IPS-20b (cell line): ENCODE results near the gene SLC38A5.
"Not testable (repeated sequence)": the region's sequence is repeated elsewhere in the genome, so short reads cannot be mapped to it uniquely, and the experiment has no call there.

Source experiments
- H3K27ac ChIP-seq: one replicate; pipeline ENCODE4 v1.5.1; 2013; ENCODE audit warnings: low read length
- H3K27me3 ChIP-seq: 2 replicates; pipeline ENCODE4 v1.6.1; 2013; ENCODE audit warnings: mild to moderate bottlenecking, low read length, inconsistent platforms; ENCODE audit not compliant: insufficient read depth
- H3K36me3 ChIP-seq: 2 replicates; pipeline ENCODE4 v1.6.1; 2013; ENCODE audit warnings: low read depth, mild to moderate bottlenecking, inconsistent platforms, low read length, moderate library complexity; ENCODE audit not compliant: insufficient read depth
- H3K4me1 ChIP-seq: 2 replicates; pipeline ENCODE4 v1.6.1; 2013; ENCODE audit warnings: mild to moderate bottlenecking, control low read depth, inconsistent platforms, low read length, moderate library complexity; ENCODE audit not compliant: insufficient read depth
- H3K4me3 ChIP-seq: 2 replicates; pipeline ENCODE4 v1.5.1; 2013; ENCODE audit warnings: mild to moderate bottlenecking, low read length, inconsistent platforms
- H3K9ac ChIP-seq: 2 replicates; pipeline ENCODE4 v1.6.1; 2013; ENCODE audit warnings: low read depth, mild to moderate bottlenecking, inconsistent platforms, low read length, moderate library complexity
- H3K9me3 ChIP-seq: 2 replicates; pipeline ENCODE4 v1.6.1; 2013; ENCODE audit warnings: mild to moderate bottlenecking, low read depth, low read length, inconsistent platforms; ENCODE audit not compliant: insufficient read depth

SLC38A5 gene

GRCh38 chrX:48470110-48470832 is at the start of gene SLC38A5:
TSS of gene SLC38A5 (minus strand) at chrX:48470260. CDS start at chrX:48467924, 2,336 bp downstream.
- H3K9ac ChIP-seq: peak within 1 kb of the TSS; percentile 85; the same call in 1 of the 2 replicates
- H3K4me3 ChIP-seq: peak within 1 kb of the TSS; percentile 77
- H3K36me3 ChIP-seq: peaks cover 7% of the 10 kb centered on the region; the same call in 1 of the 2 replicates
- H3K27ac ChIP-seq: no peak within 1 kb of the TSS
- no peaks in the 10 kb centered on the region for H3K27me3 ChIP-seq
- H3K9me3 ChIP-seq: no peaks in the 10 kb centered on the region
- H3K4me1 ChIP-seq: peaks cover 11% of the 10 kb centered on the region

DNA sequence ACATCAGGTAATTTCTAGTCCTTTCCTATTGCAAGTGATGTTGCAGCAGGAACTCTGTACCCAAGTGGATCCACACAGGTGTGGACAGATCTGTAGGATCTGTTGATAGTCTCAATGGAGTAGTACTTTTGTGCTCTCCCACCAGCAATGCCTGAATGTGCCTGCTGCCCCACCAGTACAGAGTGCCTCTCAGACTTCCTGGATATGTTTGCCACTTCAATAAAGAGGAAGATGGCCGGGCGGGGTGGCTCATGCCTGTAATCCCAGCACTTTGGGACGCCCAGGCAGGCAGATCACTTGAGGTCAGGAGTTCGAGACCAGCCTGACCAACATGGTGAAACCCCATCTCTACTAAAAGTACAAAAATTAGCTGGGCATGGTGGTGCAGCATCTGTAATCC is 49.4 kb upstream of the SLC38A5 start:
- not testable (repeated sequence) for H3K4me3 ChIP-seq, H3K4me1 ChIP-seq, H3K9ac ChIP-seq, H3K9me3 ChIP-seq, H3K27ac ChIP-seq, H3K27me3 ChIP-seq, H3K36me3 ChIP-seq

GRCh38 chrX:48516987-48517386 is 46.9 kb upstream of the SLC38A5 start:
- no peak overlapping the region for H3K4me3 ChIP-seq
- H3K27ac ChIP-seq: no peak overlapping the region
- H3K27me3 ChIP-seq: no peaks in the 10 kb centered on the region
- no peaks in the 10 kb centered on the region for H3K9me3 ChIP-seq
- H3K36me3 ChIP-seq: no peaks in the 10 kb centered on the region
- no peaks in the 10 kb centered on the region for H3K4me1 ChIP-seq
- H3K9ac ChIP-seq: no peak overlapping the region

DNA sequence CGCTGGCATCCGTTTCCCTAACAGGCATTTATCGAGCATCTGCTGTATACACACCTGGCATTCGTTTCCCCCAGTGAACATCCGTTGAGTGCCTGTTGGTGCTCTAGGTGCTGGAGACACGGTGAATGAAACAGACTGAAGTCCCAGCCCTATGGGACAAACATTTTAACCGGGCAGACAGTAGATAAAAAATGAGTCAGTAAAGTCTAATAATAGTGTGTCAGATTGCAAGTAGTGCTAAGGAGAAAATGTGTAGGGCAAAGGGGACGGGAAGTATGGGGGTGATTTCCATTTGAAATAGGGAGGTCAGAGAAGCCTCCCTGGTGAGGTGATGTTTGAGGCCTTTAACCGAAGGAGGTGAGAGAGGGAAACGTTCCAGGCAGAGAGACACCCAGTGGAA is 46.2 kb upstream of the SLC38A5 start:
- no peaks in the 10 kb centered on the region for H3K4me1 ChIP-seq
- no peaks in the 10 kb centered on the region for H3K36me3 ChIP-seq
- no peak overlapping the region for H3K9ac ChIP-seq
- H3K9me3 ChIP-seq: no peaks in the 10 kb centered on the region
- no peaks in the 10 kb centered on the region for H3K27me3 ChIP-seq
- no peak overlapping the region for H3K4me3 ChIP-seq
- H3K27ac ChIP-seq: no peak overlapping the region

DNA sequence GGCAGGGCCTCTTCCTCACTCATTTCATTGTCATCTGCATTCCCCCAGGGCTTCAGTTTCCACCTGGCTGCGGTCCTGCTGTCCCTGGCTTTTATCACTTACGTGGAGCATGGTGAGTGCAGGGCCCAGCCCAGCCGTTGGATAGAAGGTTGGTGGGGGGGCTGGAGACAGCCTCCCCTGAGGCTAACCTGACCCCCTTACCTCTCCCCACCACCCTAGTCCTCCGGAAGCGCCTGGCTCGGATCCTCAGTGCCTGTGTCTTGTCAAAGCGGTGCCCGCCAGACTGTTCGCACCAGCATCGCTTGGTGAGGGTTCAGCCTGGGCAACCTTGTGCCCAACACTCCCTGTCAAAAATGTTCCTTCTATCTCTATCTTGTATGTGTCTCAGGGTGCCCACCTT is 45.8 kb upstream of the SLC38A5 start:
- H3K27me3 ChIP-seq: no peaks in the 10 kb centered on the region
- no peak overlapping the region for H3K4me3 ChIP-seq
- H3K4me1 ChIP-seq: no peaks in the 10 kb centered on the region
- no peaks in the 10 kb centered on the region for H3K9me3 ChIP-seq
- no peaks in the 10 kb centered on the region for H3K36me3 ChIP-seq
- no peak overlapping the region for H3K9ac ChIP-seq
- H3K27ac ChIP-seq: no peak overlapping the region

GRCh38 chrX:48514868-48515460 is 44.9 kb upstream of the SLC38A5 start:
- Histone ChIP-seq H3K4me1 (no peaks in the 10 kb centered on the region), H3K36me3 (no peaks in the 10 kb centered on the region), H3K9ac (no peak overlapping the region), H3K4me3 (no peak overlapping the region), H3K9me3 (no peaks in the 10 kb centered on the region), H3K27ac (no peak overlapping the region), H3K27me3 (no peaks in the 10 kb centered on the region)

DNA sequence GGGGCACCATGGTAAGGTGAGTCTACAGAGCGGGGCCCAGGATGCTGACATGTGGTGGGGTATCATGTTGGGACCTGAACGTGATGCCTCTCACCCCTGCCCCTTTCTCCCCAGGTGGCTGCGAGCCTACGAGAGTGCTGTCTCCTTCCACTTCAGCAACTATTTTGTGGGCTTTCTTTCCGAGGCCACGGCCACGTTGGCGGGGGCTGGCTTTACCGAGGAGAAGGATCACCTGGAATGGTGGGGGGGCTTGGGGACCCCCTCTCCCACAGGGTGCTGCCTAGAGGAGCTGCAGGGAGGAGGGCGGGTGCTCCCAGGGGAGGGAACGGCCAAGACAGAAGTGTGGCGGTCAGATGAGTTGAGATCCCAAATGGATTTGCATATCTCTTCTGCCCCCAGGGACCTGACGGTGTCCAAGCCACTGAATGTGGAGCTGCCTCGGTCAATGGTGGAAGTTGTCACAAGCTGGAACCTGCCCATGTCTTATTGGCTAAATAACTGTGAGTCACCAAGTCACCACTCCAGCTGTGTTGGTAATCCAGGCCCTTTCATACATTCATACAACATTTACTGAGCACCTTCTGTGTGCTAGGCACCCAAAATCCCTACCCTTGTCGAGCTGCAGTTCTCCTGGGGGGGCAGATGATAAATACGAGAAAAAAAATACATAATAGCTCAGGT is 44.2 kb upstream of the SLC38A5 start:
- Histone ChIP-seq H3K4me3 (no peak overlapping the region), H3K9ac (no peak overlapping the region), H3K27me3 (no peaks in the 10 kb centered on the region), H3K36me3 (no peaks in the 10 kb centered on the region), H3K4me1 (no peaks in the 10 kb centered on the region), H3K9me3 (no peaks in the 10 kb centered on the region), H3K27ac (no peak overlapping the region)

- Histone ChIP-seq H3K27ac (no peak overlapping the region), H3K27me3 (no peaks in the 10 kb centered on the region), H3K4me1 (no peaks in the 10 kb centered on the region), H3K9ac (no peak overlapping the region), H3K36me3 (no peaks in the 10 kb centered on the region), H3K9me3 (no peaks in the 10 kb centered on the region), H3K4me3 (no peak overlapping the region)
Measured at GRCh38 chrX:48513670-48514069, 43.6 kb upstream of the SLC38A5 start.

- Histone ChIP-seq H3K4me1 (no peaks in the 10 kb centered on the region), H3K9ac (no peak overlapping the region), H3K27me3 (no peaks in the 10 kb centered on the region), H3K4me3 (no peak overlapping the region), H3K27ac (no peak overlapping the region), H3K36me3 (no peaks in the 10 kb centered on the region), H3K9me3 (no peaks in the 10 kb centered on the region)
Measured at GRCh38 chrX:48512371-48512935, 42.4 kb upstream of the SLC38A5 start.

DNA sequence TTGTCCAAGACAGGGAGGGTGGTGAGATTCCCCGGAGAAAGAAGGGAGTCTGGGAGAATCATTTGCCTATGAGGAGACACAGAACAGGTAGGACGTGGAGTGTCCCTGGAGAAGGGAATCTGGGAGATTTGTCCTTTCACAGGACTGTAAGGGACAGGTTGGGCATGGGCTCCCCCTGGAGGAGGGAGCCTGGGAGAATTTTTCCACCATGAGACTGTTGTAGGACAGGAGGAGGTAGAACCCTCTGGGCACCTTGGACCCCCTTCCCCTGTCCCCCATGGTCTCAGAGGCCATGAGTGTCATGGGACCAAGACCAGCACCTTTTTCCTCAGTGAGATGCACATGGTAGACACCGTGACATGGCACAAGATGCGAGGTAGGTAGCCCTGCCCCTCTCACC is 41.5 kb upstream of the SLC38A5 start:
- Histone ChIP-seq H3K4me3 (no peak overlapping the region), H3K9me3 (no peaks in the 10 kb centered on the region), H3K9ac (no peak overlapping the region), H3K27ac (no peak overlapping the region), H3K27me3 (no peaks in the 10 kb centered on the region), H3K4me1 (no peaks in the 10 kb centered on the region), H3K36me3 (no peaks in the 10 kb centered on the region)

- Histone ChIP-seq H3K36me3 (no peaks in the 10 kb centered on the region), H3K4me3 (peak overlapping the region; percentile 89), H3K27me3 (no peaks in the 10 kb centered on the region), H3K4me1 (no peaks in the 10 kb centered on the region), H3K9me3 (no peaks in the 10 kb centered on the region), H3K27ac (no peak overlapping the region), H3K9ac (peak overlapping the region; percentile 82; the same call in 1 of the 2 replicates)
Measured at GRCh38 chrX:48509619-48510018, 39.6 kb upstream of the SLC38A5 start.

GRCh38 chrX:48509245-48509590 is 39.2 kb upstream of the SLC38A5 start:
- H3K9ac ChIP-seq: peak overlapping the region; percentile 82
- no peaks in the 10 kb centered on the region for H3K27me3 ChIP-seq
- no peaks in the 10 kb centered on the region for H3K36me3 ChIP-seq
- H3K27ac ChIP-seq: no peak overlapping the region
- peak overlapping the region; percentile 89 for H3K4me3 ChIP-seq
- H3K4me1 ChIP-seq: no peaks in the 10 kb centered on the region
- no peaks in the 10 kb centered on the region for H3K9me3 ChIP-seq
